Hematopoietic multipotent progenitor cell treated with erythropoietin and hydrocortisone succinate and interleukin-3 and kit ligand, for 17 days (in vitro differentiated cells): ENCODE measurements around the gene PAFAH1B2.
"Not testable (repeated sequence)": the region's sequence is repeated elsewhere in the genome, so short reads cannot be mapped to it uniquely, and the experiment has no call there.

Experiments used
- DNase-seq: peaks from one replicate; pipeline ENCODE4 v3.0.0-alpha.2; 2015; ENCODE audit warnings: low spot score

PAFAH1B2 gene

DNA sequence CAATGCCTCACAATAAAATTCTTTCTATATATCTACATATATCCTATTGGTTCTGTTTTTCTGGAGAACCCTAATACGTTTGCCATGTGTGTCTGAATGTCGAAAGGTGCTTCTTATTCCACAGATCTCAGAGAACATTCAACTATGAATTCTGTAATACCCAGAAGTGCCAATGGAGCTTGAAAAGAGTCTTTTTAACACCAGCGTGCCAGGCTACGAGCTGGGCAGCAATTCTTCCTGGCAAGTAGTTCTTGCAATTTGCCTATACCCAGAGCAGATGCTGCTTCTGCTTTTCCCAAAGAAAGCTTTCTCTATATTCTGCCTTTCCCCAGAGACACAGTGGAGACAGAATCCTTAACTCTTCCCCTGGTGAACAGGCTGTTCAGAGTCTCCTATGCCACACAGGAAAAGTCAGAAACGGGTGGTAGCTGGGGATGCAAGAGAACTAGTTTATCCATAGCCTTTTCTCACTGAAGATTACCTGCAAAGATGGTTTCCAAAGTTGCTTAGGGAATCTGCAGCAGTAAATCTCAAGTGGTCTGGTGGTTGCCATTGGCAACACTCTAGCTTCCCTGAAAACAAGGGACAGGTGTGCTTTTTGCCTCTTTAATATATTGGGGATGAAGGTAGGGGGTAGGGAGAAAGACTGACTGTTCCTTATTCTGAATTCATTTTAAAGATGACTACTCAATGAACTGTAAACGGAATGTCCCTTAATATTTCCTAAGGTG is 16.8 kb upstream of the PAFAH1B2 start:
- no peak for DNase-seq

DNA sequence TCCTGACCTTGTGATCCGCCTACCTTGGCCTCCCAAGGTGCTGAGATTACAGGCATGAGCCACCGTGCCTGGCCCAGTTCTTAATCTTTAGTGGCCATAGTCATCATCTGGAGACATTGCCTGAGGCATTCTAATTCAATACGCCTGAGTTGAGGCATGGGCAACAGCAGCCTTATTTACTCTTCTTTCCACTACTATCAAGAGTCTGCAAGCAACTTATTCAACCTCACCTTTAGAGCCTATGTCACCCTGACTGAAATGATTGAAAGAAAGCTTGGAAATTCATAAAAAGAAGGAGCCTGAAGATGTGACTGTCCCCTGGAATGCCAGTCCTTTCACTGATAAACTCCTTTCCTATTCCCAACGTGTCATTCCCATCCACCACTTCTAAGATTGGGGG is 15.8 kb upstream of the PAFAH1B2 start:
- no peak for DNase-seq

DNA sequence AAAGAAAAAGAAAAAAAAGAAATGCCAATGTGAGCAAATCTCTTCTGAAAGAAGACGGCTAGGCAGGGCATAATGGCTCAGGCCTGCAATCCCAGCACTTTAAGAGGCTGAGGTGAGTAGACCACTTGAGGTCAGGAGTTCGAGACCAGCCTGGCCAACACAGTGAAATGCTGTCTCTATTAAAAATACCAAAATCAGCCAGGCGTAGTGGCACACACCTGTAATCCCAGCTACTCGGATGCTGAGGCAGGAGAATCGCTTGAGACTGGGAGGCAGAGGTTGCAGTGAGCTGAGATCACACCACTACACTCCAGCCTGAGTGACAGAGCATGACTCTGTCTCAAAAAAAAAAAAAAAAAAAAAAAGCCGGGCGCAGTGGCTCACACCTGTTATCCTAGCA is 13.7 kb upstream of the PAFAH1B2 start:
- DNase-seq, result not testable (repeated sequence)

DNA sequence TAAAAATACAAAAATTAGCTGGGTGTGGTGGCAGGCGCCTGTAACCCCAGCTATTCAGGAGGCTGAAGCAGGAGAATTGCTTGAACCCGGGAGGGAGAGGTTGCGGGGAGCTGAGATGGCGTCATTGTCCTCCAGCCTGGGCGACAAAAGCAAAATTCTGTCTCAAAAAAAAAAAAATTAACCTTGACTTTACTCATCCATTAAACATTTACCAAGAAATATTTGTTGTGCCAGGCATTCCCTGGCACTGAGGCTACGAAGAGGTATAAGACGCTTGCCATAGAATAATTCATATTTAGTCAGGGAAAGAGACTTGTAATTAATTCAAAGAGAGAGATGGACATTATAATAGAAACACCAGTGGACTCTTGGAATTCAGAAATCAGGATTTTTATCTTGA is 13.2 kb upstream of the PAFAH1B2 start:
- DNase-seq, result no peak

DNA sequence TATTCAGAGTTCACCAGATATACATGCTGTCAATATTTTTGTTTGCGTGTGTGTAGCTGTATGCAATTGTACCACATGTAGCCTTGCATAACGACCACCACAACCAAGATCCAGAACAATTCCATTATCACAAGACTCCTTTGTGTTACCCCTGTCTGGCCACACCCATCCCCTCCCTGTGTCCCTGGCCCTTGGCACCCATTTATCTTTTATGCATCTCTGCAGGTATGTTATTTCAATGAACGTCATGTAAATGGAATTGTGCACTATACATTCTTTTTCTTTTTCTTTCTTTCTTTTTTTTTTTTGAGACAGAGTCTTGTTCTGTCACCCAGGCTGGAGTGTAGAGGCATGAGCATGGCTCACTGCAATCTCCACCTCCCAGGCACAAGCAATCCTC is 9.7 kb upstream of the PAFAH1B2 start:
- no peak for DNase-seq

DNA sequence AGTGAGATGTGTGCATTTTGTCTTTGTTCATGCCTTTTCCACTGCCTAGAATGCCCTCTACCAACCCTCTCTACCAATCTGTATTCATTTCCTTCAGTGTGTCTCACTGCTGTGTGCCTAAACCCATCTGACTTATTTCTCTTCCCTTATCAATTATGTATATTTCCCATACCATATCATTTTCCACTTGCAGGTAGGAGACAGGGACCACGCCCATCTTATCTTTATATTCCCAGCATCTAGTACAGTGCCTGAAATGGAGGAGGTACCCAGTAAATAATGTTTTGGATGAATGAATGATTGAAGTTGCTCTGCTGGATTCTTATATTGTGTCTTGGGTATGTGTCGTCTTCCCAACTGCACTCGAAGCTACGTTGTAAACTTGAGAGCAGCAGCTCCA is 9.1 kb upstream of the PAFAH1B2 start:
- DNase-seq, result not testable (repeated sequence)

DNA sequence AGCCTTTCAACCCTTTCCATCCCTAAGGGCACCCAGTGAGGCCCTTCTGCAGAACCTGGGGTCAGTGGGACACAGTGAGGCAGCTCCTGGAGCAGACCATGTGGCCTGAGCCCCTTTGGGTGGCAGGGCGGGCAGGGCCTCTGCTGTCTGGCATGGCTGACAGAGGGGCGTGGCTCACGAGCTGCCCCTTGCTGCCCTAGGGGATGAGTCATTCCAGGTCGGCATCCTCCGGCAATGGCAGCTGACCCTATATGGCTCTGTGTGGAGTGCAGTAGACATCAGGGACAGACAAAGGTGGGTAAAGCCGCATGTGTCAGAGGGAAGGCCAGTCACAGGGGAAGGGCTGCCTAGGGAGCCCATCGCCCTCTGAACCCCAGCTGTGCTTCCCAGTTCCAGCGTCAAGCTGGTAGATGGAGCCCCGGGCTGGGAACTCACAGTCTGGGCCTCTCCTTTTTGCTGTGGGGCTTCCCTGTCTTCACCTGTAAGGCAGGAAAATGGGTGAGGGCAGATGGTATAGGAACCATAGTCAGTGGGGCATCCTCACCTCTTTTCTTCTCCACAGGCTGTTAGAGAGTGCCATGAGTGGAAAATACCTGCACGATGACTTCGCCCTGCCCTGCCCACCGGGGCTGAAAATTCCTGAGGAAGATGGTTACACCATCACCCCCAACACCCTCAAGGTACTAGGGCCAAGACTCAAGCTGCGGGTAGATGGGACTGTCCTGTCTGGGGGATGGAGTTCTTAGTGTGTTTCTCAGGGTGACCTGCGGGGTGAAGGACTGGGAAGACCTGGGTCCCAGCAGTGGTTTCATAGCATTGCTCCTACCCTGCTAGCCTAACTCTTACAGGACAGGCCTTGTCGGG is 6.6 kb upstream of the PAFAH1B2 start:
- not testable (repeated sequence) for DNase-seq

DNA sequence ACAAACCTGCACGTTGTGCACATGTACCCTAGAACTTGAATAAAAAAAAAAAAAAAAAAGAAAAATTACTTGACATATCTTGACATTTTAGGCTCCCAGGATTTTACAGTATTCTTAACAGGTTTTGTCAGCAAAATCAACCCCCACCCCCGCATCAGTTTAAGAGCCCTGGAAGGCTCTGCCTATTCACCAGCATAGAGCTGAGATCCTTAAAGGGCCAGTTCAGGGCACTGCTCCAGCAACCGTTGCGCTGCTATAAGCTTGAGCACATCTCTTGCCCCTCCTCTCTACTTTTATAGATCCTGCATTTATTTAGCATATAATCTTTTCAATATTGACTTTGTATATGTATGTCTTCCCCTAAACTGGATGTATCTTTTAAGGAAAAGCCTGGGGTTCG is 697 bp upstream of the PAFAH1B2 start:
- no peak for DNase-seq

DNA sequence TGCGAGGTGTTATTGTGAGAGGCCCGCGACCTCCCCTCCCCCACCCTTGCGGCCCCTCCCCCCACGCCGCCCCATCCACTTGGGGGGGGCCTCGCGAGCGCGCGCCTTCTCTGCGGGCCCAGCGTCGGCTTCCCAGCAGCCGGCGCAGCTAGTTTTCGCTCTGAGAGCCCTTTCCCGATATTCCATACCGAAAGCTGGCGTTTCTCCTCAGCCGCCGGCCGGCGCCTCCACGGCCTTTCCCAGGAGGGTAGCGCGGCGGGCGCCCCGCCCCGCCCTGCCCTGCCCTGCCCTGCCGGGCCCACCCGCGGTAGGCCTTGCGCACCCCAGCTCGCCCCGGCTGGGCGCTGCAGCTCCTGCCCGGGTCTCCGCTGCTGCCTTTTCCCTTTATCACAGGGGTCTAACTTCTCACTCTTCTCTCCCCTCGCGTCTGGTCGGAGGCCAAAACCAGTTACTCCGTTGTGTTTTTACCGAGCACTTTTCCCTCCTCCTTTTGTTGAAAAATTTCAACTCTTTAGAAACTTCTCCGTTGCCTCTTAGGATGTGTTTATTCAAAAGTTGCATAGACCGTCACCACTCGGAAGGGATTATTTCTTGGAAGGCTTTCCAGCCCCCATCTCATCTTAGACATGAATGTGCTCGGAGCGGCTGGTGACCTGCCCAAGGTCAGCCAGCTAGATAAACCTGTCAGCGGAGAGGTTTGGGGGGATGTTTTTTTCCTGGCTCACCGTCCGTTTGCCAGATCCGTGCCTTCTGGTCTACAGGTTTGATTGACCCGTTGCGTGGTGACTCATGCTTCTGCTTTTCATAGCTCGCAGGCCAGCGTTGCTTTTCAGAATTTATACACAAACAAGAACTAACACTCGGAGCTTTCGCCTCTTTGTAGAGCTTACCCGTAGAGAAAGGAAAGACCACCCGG is 648 bp downstream of the PAFAH1B2 start:
- DNase-seq, result peak; percentile 73

DNA sequence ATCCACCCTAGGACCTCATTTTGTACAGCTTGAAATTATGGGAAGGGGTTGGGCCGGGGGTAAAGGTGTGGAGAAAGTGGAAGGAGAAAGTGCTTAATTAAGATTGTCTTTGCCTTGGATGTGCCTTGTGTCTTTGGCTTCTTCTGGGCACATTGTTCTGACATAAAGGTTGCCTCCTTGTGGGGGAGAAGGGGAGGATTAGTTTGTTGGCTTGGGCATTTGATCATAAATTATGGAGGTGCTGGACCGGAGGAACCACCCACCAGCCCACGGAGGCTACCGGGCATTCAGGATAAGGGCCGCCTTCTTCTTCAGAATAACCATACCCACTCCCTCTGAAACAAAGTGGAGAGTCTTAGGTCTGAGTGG is 1.3 kb downstream of the PAFAH1B2 start:
- no peak for DNase-seq

DNA sequence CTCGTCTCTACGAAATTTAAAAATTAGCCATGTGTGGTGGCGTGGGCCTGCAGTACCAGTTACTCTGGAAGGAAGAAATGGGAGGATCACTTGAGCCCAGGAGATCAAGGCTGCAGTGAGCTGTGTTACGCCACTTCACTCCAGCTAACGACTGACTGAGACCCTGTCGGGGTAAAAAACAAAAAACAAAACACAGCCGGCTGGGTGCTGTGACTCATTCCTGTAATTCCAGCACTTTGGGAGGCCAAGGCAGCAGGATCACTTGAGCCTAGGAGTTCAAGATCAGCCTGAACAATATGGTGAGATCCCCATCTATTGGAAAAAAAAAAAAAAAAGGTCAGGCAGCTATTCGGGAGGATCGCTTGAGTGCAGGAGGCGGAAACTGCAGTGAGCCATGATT is 2.4 kb downstream of the PAFAH1B2 start:
- DNase-seq, result no peak

DNA sequence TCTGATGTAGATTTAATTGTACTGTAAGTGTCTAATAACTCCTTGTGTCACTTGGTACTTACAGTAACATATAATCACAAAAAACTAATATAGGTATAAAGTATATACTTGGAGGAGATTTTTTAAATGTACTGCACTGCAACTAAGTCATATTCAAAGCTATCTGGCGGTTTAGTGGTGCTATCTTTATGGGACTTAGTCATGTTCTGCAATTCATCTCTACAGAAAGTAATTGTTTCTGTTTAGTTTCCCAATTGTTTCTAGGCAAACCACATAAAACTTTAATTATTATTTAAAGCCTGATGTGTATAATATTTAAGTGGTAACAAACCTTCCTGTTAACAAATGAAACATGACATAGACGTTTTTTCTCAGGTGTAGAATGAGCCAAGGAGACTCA is 8.0 kb downstream of the PAFAH1B2 start:
- no peak for DNase-seq

DNA sequence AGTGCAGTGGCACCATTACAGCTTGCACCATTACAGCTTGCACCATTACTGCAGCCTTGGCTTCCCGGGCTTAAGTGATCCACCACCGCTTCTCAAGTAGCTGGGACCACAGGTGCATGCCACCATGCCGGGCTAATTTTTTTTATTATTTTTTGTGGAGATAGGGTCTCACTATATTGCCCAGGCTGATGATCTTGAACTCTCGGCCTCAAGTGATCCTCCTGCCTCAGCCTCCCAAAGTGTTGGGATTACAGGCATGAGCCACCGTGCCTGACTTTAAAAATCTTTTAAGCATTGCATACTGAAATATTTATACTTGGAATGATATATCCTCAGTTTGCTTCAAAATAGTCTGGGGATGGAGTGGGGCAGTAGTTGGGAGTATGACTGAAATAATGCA is 10.4 kb downstream of the PAFAH1B2 start:
- no peak for DNase-seq

DNA sequence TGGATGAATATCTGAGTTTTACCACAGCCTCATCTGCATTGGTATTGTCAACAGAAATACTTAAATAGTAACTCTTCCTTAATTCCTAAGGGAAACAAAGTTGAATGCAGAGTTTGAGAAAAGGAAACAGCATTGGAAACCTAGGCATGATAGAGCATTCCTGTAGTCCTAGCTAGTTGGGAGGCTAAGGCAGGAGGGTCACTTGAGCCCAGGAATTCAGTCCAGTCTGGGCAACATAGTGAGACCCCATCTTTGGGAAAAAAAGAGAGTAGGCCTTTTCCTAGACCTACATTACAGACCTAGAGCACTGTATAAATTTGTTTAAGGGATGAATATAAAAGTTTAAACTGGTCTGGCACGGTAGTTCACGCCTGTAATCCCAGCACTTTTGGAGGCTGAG is 13.4 kb downstream of the PAFAH1B2 start:
- DNase-seq, result no peak

DNA sequence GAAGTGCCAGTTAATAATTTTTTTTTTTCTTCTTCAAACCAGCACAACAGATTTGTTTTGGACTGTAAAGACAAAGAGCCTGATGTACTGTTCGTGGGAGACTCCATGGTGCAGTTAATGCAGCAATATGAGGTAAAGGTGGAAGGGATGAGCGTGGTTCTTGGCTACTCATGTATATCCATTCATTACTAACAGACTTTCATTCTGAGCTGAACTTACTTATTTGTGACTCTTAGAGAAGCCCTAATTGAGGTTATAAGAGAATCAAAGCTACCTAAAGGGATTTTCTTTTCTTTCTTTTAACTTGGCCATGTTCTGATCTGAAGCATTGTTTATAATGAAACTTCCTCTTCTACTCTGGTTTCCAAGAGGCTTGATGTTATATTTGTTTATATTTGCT is 15.8 kb downstream of the PAFAH1B2 start:
- DNase-seq, result no peak

DNA sequence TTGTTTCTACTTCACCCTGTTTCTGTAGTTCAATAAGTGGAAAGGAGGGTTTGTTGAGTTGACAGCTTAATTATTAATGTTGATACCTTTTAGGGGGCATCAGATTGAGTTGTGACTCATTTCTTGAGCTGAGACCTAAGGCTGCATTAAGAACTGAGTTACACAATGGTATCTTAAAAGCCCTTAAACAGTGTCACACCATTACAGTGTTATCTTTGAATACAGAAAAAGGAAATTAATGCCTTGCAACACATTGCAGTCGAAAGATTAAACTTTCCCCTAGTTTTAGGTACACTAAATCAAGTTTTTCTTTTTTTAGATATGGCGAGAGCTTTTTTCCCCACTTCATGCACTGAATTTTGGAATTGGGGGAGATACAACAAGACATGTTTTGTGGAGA is 16.7 kb downstream of the PAFAH1B2 start:
- DNase-seq, result no peak

DNA sequence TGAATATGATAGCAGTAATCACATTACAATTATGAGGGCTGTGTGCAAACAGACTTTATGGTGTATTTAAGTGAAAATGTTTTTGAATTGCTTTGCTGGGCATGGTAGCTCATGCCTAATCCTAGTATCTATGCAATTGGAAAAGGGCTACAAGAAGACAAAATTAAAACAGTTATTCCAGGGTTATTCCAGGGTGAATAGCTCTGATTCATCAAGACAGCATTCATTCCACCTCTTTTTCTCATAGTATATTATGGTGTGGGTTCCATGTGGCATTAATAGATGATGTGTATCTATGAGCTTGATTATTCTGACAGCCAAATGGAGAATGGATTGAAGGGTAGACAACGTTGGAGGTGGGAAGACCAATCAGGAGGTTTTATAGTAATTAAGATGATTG is 22.4 kb downstream of the PAFAH1B2 start:
- DNase-seq, result no peak

DNA sequence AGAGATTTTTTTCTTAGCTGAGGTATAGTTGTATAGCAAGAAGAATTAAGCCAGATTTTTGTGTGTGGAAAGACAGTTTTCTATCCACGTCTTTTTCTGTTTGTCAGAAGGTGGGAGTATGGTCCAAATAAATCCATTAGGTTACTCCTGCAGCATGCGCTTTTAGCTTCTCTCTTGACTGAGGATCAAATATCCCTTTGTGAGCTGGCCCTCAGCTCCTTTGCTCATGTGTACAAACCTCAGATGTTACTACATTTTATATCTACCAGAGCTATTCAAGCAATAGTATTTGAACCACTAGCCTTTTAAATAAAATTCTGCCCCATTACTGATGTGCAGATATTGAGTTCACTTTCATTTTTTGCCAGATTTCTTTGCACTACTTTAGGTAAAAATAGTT is 25.6 kb downstream of the PAFAH1B2 start:
- DNase-seq, result no peak

DNA sequence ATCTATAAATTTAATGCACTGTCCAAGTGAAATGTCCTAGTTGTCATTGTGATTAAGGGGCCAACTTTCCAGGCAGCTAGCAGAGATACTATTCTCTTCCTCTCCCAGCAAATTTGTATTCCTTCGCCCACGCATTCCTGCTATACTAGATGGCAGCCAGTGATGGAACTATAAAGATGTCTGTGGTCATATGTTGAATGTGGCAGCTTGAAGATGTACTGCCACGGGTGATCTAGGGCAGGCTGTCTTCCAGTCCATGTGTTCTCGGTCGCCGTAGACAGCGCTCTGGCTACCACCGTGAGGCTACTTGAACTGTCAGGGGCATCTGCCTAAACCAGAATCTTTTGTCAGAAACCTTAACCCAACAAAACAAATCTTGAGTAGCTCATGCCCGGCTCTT is 26.1 kb downstream of the PAFAH1B2 start:
- DNase-seq, result no peak

DNA sequence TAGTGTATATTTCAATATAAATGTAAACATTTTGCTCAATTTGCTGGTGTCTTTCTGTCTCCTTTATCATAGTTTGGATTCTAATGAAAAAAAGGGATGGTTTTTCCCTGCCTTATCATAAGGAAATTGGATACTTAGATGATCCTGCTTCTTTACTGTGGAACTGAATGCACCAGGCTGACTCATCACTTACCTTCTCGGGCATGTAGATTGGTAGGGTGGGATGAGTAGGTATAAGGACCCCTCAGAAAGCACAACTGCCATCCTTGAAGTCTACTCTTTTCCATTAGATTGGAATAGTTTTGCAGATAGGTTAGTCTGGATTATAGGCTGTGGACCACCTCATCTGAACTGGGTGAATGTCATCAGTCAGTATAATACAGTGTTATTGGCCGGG is 26.9 kb downstream of the PAFAH1B2 start:
- no peak for DNase-seq

DNA sequence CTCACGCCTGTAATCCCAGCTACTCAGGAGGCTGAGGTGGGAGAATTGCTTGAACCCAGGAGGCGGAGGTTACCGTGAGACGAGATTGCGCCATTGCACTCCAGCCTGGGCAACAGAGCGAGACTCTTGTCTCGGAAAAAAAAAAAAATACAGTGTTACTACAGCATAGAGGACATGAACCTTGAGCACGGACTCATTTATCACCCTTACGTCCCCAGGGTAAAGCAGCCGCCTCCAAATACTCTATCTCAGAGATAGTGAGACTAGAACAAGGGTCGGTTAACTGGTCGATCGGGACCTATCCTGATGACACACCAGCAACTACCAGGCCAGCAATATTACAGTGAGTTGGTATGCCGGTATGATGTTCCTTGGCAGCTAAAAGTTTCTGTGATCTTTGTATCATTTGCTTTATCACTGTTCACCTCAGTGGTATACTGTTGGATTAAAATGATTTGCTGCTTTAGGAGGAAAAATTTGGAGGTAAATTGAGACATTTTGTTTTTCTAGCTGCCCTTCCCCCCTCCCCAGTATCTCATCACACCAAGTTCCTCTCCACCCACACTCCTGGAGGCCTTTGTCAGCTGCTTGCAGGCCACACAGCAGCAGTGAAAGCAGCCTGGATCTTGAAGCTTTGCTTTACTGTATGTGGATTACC is 27.4 kb downstream of the PAFAH1B2 start:
- DNase-seq, result no peak
